ENCODE data around the gene SH2D7.

The SH2D7 gene

GRCh38 chr15:78079298-78080087 lies 12.9 kb upstream of the SH2D7 start:
- DNase-seq (ENCODE audit: low read depth), result no peak

GRCh38 chr15:78080088-78080460 lies 12.3 kb upstream of the SH2D7 start:
- DNase-seq (ENCODE audit: low read depth), result no peak

- DNase-seq (ENCODE audit: low read depth), result no peak
Observed at GRCh38 chr15:78082106-78082742, 10.1 kb upstream of the SH2D7 start.

- DNase-seq (ENCODE audit: low read depth), result no peak
Observed at GRCh38 chr15:78082743-78083110, 9.6 kb upstream of the SH2D7 start.

GRCh38 chr15:78083186-78083585 lies 9.2 kb upstream of the SH2D7 start:
- no peak for DNase-seq (ENCODE audit: low read depth)

- DNase-seq (ENCODE audit: low read depth), result no peak
Observed at GRCh38 chr15:78083687-78084448, 8.5 kb upstream of the SH2D7 start.

DNA sequence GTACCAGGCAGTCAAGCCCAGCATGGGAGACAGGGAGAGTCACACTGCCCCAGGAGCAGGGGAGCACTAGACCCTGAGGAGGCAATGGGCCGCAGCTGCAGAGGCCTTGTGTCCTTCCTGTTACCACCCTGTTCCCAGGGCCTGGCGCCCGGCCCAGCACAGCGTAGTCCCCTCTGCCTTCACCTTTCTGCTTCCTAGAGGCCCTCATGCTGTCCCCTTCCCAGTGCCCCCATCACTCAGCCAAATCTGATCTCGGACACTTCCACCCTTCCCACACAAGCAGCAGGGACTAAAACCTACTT lies 8.0 kb upstream of the SH2D7 start:
- no peak for DNase-seq (ENCODE audit: low read depth)

GRCh38 chr15:78085928-78086327 lies 6.4 kb upstream of the SH2D7 start:
- DNase-seq (ENCODE audit: low read depth), result no peak

DNA sequence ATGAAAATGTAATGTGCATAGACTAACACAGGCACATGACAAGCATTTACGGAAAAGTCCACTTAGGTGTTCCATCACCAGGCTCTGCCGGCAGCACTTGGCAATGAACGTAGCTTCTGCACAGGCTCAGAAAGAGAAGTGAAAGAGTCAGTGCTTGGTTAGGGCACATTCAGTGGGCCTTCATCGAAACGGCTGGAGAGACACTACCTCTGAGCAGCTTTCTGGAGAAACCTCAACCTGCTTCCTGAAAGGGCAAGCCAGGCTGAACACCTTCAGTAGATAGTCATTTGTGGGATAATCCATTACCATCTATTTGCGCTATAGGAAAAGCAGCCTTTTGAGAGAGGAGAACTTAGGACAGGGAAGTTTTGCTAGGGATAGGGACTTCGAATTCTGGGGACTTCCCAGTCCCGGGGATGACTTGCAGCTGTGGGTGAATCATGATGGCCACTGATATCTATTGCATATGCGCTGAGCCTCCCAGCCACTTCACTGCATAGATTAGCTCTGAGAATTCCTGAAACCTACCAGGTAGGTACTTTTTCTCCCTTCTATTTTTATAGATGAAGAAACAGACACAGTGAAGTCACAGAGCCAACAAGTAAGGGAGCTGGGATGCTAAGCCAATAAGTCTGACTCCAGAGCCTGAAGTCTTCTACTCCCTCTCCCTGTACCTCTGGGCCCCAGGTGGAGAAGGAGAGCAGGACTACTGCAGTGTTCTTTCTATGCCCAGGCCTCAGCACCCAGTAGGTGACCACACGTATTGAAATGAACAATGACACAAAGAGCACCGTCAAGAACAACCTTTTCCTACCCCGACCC lies 4.2 kb upstream of the SH2D7 start:
- DNase-seq (ENCODE audit: low read depth), result no peak

DNA sequence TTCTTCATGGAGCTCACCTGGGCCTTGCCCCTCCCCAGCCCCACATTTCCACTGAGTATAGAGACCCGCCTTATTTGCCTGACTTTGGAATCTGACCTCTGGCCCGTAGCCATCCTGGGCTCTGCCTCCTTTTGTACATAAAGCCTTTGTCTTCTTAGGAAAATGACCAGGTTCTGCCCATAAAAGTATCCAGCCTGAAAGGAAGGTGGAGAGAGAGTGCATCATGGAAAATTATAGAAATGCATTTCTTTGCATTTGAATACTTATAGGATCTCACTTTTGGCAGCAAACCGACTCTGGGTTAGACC lies 3.6 kb upstream of the SH2D7 start:
- DNase-seq (ENCODE audit: low read depth), result no peak

- no peak for DNase-seq (ENCODE audit: low read depth)
Observed at GRCh38 chr15:78090422-78091063, 1.8 kb upstream of the SH2D7 start.

DNA sequence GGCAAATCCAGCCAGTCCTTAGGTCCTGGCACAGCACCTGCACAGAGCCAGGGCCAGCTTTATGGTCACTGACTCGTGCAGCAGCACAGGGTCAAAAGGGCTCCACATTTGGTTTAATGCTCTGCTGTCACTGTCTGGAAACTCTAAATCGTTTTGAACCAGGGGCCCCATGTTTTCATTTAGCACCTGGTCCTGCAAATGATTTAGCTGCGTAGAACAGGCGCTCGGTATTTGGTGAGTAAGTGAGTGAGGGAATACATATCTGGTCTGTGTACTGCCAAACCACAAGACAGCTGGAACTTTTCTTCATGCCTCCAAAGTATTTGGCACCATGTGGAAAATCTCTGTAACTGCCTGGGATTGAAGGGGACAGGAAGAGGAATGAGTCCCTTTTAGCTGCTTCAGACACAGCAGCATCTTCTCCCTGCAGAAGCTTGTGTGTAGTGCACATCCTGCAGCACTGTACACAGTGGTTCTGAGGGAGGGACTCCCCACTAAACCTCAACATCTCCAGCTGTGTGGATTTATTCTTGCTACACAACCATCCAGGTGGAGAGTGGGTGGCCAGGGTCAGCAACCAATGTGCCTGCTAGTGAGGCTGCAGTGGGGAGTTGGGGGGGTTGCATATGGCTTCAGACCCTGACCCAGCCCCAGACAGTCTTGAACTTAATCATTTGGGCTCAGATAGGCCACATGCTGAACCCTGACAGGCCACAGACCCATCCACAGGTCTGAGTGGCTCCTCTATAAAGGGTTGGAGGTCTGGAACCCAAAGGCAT lies 1.1 kb downstream of the SH2D7 start:
- DNase-seq (ENCODE audit: low read depth), result no peak

- DNase-seq (ENCODE audit: low read depth), result no peak
Observed at GRCh38 chr15:78097667-78098066, 5.3 kb downstream of the SH2D7 start.

DNA sequence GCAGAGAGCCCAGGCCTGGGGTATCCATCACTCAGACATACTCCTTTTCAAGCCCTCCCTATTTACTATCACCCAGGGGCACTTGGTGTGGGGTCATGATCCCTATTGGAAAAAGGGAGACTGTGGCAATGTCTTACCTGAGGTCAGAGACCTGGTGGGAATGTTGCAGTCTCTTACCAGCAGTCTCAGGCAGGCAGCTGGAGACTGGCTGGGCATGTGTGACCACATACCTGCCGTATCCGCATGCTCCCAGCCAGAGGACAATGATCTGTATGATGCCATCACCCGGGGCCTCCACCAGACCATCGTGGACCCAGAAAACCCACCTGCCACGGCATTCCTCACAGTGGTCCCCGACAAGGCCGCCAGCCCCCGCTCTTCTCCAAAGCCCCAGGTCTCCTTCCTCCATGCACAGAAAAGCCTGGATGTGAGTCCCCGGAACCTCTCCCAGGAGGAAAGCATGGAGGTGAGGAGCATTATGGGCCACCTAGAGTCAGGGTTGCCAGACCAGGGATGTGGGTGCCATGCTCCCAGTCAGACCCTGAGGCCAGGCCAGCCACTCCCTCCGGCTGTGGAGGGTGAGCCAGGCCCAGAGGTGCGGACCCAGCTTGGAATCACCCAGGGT lies 5.9 kb downstream of the SH2D7 start:
- no peak for DNase-seq (ENCODE audit: low read depth)

DNA sequence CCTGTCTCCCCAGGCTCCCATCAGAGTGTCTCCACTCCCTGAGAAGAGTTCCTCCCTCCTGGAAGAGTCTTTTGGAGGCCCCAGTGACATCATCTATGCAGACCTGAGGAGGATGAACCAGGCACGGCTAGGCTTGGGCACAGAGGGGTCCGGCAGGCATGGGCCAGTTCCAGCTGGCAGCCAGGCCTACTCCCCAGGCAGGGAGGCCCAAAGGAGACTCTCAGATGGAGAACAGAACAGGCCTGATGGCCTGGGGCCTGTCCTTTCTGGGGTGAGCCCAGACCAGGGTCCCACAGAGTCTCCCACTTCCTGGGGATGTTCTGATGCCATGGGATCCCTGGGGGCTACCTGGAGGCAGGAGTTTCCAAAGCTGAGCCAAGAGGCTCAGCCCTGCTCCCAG lies 8.5 kb downstream of the SH2D7 start:
- no peak for DNase-seq (ENCODE audit: low read depth)

GRCh38 chr15:78101423-78102105 lies 9.2 kb downstream of the SH2D7 start:
- DNase-seq (ENCODE audit: low read depth), result no peak

DNA sequence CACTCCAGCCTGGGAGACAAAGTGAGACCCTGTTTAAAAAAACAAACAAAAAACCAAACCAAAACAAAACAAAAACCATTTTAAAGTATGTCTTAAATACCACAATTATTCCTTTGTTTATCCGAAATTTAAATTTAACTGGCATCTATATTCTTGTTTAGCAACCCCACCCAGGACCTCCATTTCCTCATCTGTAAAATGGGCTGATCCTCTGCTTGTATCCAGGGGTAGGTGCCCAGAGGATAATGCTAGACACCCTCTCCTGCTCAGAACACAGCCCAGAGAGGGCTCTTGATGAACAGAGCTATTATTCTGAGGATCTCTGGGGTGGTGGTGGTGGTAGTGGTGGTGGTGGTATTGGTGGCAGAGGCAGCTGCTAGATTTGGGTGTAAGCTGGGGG lies 9.8 kb downstream of the SH2D7 start:
- no peak for DNase-seq (ENCODE audit: low read depth)

- DNase-seq (ENCODE audit: low read depth), result no peak
Observed at GRCh38 chr15:78102741-78103140, 10.4 kb downstream of the SH2D7 start.

- peak; percentile 46 for DNase-seq (ENCODE audit: low read depth)
Observed at GRCh38 chr15:78103406-78104118, 11.2 kb downstream of the SH2D7 start.

DNA sequence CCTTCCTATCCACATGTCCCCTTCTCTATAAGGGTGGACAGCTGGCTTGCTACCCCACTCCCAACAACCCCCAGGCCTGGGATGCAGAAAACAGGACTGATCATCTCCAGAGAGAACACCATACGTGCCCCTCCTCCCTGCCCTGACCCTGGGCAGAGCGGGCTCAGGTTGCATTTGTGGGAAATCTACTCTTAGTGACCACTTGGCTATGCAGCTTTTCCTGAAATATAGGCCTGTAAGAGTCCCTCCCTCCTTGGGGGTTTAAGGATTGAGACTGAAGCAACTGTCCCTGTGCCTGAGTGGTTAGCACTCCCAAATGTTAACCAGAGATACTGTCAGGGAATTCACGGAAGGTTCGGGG lies 11.7 kb downstream of the SH2D7 start:
- DNase-seq (ENCODE audit: low read depth), result no peak
